GM19025 (cell line): ENCODE results near the gene SBK3.
"Not testable (repeated sequence)": the region's sequence is repeated elsewhere in the genome, so short reads cannot be mapped to it uniquely, and the experiment has no call there.

Experiments used
- ATAC-seq: cut with Tn5 transposase; IDR thresholded peaks from one replicate; pipeline ENCODE4 v1.9.1; 2021; ENCODE audit warnings: mild to moderate bottlenecking, low read depth, moderate library complexity; ENCODE audit not compliant: unreplicated experiment

The SBK3 gene, protein sequence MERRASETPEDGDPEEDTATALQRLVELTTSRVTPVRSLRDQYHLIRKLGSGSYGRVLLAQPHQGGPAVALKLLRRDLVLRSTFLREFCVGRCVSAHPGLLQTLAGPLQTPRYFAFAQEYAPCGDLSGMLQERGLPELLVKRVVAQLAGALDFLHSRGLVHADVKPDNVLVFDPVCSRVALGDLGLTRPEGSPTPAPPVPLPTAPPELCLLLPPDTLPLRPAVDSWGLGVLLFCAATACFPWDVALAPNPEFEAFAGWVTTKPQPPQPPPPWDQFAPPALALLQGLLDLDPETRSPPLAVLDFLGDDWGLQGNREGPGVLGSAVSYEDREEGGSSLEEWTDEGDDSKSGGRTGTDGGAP

GRCh38 chr19:55545443-55545842 lies at the start of gene SBK3:
Gene SBK3 (minus strand): TSS chr19:55545543. CDS start chr19:55545543, 0 bp downstream.
- ATAC-seq: no peak

DNA sequence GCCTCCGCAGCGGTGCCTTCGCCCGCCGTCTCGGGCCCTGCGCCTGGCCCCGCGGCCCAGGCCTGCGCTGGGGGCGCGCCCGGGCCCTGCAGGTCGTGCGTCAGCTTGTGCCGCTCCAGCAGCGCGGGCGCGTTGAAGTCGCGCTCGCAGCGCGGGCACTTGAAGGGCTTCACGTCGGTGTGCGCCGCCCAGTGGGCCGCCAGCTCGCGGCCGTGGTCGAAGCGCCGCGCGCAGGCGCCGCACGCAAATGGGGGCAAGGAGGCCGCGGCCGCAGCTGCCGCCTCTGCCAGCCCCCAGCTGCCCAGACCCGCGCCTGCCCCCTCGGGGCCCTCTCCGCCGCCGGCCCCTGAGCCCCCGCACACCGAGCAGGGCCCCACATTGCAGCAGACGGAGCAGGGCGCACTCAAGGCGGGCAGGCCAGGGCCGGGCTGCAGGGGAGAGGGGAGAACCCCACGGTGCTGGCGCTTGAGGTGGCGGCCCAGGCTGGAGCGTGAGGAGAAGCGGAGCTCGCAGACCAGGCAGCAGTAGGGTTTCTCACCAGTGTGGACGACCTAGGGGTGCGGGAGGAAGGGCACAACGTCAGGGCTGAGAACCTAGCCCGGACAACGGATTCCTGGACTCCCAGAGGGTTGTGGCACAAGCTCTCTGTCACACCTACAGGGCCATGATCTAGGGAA lies 47.9 kb upstream of the SBK3 start:
- no peak for ATAC-seq

GRCh38 chr19:55592391-55593090 lies 47.2 kb upstream of the SBK3 start:
- ATAC-seq: no peak

DNA sequence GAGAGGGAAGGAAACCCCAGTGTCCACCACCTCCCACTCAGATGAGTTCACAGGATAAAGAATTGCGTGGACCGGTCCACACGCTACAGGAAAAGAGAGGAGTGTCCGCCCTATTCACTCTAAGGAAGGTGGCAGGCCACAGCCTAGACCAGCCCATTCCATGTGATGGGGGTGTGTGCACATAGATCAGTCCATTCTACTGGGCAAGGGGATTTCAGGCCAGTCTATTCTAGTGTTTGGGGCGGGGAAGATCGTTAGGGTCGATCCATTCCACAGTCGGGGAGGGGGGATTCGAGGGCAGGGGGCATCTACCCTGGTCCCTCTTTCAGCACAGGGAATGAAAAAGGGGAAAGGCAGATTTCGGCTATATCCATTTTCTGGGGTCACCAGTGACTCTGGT lies 46.2 kb upstream of the SBK3 start:
- ATAC-seq: no peak

- no peak for ATAC-seq
Measured at GRCh38 chr19:55590617-55591016, 45.3 kb upstream of the SBK3 start.

DNA sequence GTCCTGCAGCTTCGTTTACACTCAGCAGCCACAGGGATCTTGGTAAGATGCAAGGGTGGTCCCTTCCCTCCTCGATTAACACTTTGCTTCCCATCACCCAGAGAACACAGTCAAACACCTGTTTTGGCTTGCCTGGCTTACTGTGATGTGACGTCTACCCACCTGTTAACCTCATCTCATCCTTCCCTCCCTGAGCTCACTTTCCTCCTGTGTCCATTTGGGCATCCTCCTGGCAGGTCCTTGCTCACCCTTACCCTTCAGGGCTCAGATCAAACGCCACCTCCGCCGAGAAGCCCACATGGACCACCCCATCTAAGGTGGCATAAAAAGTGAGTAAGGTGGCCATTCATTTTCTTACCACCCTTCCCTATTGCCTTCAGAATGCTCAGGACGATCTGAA lies 44.8 kb upstream of the SBK3 start:
- no peak for ATAC-seq

DNA sequence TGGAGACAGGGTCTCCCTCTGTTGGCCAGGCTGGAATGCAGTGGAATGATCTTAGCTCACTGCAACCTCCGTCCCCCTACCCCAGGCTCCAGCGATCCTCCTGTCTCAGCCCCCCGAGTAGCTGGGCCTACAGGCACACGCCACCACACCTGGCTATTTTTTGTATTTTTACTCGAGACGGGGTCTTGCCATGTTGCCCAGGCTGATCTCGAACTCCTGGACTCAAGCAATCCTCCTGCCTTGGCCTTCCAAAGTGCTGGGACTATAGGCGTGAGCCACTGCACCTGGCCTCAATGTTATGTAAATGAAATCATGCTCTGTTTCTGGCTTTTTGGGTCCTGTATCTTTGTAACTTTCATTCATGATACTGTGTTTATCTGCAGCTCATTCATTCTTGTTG lies 43.4 kb upstream of the SBK3 start:
- no peak for ATAC-seq

- ATAC-seq: peak; percentile 82
Measured at GRCh38 chr19:55586976-55587668, 41.8 kb upstream of the SBK3 start.

DNA sequence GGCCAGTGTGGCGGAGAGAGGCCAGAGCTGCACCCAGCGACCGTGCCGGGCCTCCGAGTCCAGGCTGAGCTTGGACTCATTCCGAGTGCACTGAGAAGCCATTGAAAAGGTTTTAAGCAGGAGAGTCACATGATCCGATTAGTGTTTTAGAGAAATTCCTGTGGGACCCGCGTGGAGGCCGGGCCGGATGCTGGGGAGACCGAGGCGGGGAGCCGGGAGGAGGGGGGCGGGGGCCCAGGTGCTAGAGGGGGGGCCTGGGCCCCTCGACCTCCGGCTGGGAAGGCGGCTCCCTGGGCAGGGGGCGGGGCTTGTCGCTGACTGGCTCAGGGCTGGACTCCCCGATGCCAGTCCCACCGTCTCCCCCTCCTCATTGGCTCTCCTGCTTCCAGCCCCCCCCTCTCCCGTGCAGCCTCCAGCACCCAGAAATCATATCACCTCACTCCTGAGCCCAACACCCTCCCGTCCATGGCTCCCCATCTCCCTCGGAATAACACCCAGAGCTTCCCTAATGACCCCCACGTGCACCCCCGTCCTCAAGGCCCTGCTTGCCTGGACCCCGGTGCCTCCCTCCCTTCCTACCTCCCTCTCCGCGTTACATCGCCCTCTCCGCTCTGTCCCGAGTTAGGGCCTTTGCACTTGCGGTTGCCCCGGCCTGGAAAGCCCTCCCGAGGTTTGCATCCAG lies 40.5 kb upstream of the SBK3 start:
- ATAC-seq: no peak

- ATAC-seq: no peak
Measured at GRCh38 chr19:55584871-55585270, 39.5 kb upstream of the SBK3 start.

DNA sequence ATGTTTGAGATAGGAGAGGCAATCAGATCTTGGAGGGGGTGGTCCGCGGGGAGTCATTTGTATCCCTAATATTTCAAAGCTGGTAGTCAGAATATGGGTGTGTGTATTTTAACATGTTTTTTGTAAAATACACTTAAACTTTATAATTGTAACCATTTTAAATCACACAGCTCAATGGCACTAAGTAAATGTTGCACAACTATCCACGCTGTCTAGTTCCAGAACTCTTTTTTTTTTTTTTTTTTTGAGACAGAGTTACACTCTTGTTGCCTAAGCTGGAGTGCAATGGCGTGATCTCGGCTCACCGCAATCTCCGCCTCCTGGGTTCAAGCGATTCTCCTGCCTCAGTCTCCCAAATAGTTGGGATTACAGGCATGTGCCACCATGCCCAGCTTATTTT lies 38.6 kb upstream of the SBK3 start:
- not testable (repeated sequence) for ATAC-seq

DNA sequence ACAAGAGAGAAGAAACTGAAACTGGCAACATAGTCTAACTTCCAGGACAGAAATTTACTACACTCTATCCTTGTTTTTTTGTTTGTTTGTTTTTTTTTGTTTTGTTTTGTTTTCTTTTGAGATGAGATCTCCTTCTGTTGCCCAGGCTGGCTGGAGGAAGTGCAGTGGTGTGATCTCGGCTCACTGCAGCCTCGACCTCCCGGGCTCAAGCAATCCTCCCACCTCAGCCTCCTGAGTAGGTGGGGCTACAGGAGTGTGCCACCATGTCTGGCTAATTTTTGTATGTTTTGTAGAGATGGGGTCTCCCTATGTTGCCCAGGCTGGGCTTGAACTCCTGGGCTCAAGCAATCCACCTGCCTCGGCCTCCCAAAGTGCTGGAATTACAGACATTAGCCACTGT lies 36.9 kb upstream of the SBK3 start:
- not testable (repeated sequence) for ATAC-seq

DNA sequence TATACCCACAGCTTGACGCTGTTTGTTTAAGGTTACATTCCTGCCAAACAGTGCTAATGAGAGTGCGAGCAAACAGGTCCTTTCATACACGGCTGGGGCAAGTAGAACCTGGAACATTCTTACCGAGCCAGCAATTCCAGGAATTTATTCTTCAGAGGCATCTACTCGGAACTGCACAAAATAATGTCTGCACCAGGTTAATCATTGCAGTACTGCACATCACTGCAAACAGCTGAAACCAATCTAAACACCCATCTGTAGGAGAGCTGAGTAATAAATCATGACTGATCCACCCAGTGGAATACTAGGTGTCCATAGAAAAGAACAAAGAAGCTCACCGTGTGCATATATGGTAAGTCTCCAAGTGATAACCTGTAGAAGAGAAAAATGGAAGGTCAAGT lies 36.5 kb upstream of the SBK3 start:
- ATAC-seq: no peak

- no peak for ATAC-seq
Measured at GRCh38 chr19:55581145-55581822, 35.9 kb upstream of the SBK3 start.

GRCh38 chr19:55580628-55581144 lies 35.3 kb upstream of the SBK3 start, which contains the start of gene ZNF579:
Gene ZNF579 (minus strand): TSS chr19:55580848. CDS start chr19:55579639, 1,209 bp downstream.
- no peak for ATAC-seq

- ATAC-seq: no peak
Measured at GRCh38 chr19:55579766-55580621, 34.7 kb upstream of the SBK3 start.

DNA sequence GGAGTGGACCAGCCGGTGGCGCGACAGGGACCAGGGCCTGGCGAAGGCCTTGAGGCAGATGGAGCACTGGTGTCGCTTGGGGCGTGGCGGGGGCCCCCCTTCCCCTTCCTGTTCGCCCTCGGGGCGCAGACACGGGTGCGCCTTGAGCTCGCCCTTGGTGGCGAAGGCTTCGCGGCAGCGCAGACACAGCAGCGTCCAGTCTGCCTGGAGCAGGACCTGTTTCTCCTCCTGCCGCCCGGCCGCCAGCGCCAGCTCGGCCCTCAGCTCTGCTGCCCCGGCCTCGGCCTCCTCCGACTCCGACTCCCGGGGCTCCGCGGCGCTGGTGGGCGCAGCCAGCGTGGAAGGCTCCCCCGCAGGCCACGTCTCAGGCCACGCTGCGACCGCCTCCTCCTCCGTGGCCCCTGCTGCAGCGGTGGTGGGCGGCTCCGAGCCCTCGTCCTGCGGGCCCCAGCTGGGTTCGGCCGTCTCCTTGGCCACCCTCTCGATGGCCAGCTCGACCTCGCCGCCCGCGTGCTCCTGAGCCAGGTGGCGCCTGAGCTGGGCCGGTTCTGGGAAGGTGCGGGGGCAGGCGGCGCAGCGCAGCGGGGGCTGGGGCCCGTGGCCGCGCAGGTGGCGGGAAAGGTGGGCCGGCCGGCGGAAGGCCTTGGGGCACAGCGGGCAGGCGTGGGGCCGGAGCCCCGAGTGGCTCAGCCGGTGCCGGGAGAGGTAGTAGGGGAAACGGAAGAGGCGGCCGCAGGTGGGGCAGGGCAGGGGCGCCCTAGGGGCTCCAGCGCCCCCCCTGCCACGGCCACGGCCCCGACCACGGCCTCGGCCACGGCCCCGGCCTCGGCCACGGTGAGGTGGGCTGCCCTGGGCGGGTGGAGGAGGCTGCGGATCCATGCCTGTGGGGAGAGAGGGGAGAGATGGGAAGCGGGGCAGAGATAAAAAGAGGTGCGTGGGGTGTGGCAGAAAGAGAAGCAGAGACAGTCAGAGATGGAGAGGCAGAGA lies 33.7 kb upstream of the SBK3 start:
- ATAC-seq: no peak
